ENCODE measurements around the gene SRGAP3.

The SRGAP3 gene

GRCh38 chr3:9224490-9224889 lies 25.0 kb downstream of the SRGAP3 start:
- no peak for DNase-seq (ENCODE audit: low spot score)

- no peak for DNase-seq (ENCODE audit: low spot score)
Observed at GRCh38 chr3:9223672-9224071, 25.8 kb downstream of the SRGAP3 start.

- no peak for DNase-seq (ENCODE audit: low spot score)
Observed at GRCh38 chr3:9222956-9223639, 26.3 kb downstream of the SRGAP3 start.

GRCh38 chr3:9222049-9222448 lies 27.4 kb downstream of the SRGAP3 start:
- DNase-seq (ENCODE audit: low spot score), result no peak

GRCh38 chr3:9218514-9218846 lies 31.0 kb downstream of the SRGAP3 start:
- DNase-seq (ENCODE audit: low spot score), result no peak

GRCh38 chr3:9217784-9218513 lies 31.5 kb downstream of the SRGAP3 start:
- no peak for DNase-seq (ENCODE audit: low spot score)

GRCh38 chr3:9216736-9217135 lies 32.7 kb downstream of the SRGAP3 start:
- DNase-seq (ENCODE audit: low spot score), result no peak

- no peak for DNase-seq (ENCODE audit: low spot score)
Observed at GRCh38 chr3:9214599-9214998, 34.8 kb downstream of the SRGAP3 start.

GRCh38 chr3:9214185-9214584 lies 35.3 kb downstream of the SRGAP3 start:
- no peak for DNase-seq (ENCODE audit: low spot score)

- DNase-seq (ENCODE audit: low spot score), result no peak
Observed at GRCh38 chr3:9213019-9213634, 36.3 kb downstream of the SRGAP3 start.

GRCh38 chr3:9211155-9211950 lies 38.1 kb downstream of the SRGAP3 start:
- DNase-seq (ENCODE audit: low spot score), result no peak

GRCh38 chr3:9209777-9210176 lies 39.7 kb downstream of the SRGAP3 start:
- no peak for DNase-seq (ENCODE audit: low spot score)

- no peak for DNase-seq (ENCODE audit: low spot score)
Observed at GRCh38 chr3:9208605-9209152, 40.8 kb downstream of the SRGAP3 start.

GRCh38 chr3:9207116-9207763 lies 42.2 kb downstream of the SRGAP3 start:
- no peak for DNase-seq (ENCODE audit: low spot score)

- DNase-seq (ENCODE audit: low spot score), result no peak
Observed at GRCh38 chr3:9206287-9206686, 43.2 kb downstream of the SRGAP3 start.

GRCh38 chr3:9205345-9206143 lies 43.9 kb downstream of the SRGAP3 start:
- no peak for DNase-seq (ENCODE audit: low spot score)

GRCh38 chr3:9204253-9204992 lies 45.0 kb downstream of the SRGAP3 start:
- peak; percentile 81 for DNase-seq (ENCODE audit: low spot score)

GRCh38 chr3:9203317-9203716 lies 46.1 kb downstream of the SRGAP3 start:
- no peak for DNase-seq (ENCODE audit: low spot score)

- no peak for DNase-seq (ENCODE audit: low spot score)
Observed at GRCh38 chr3:9202546-9202945, 46.9 kb downstream of the SRGAP3 start.

GRCh38 chr3:9201955-9202354 lies 47.5 kb downstream of the SRGAP3 start:
- DNase-seq (ENCODE audit: low spot score), result no peak

All from ecto neural progenitor cell (in vitro differentiated cells).